ENCODE measurements around the gene ZIC2. TPM values are rescaled to one million over a fixed set of nuclear protein-coding genes. Genes with fewer than 3 reads are reported as not detected.

The ZIC2 gene
- total RNA-seq, 1 donor from 2014 or later = 129 TPM

GRCh38 chr13:99988529-99989275 is 7.1 kb downstream of the ZIC2 start:
- peaks cover 17% of the 10 kb centered on the region for H3K4me1 Mint-ChIP-seq (ENCODE audit: unreplicated experiment)
- H3K9me3 Mint-ChIP-seq = no peaks in the 10 kb centered on the region
- DNase-seq (ENCODE audit: extremely low spot score, unreplicated experiment) = no peak
- H3K36me3 Mint-ChIP-seq = peaks cover 20% of the 10 kb centered on the region
- TF ChIP-seq CTCF (conservative IDR thresholded peaks at IDR 0.05) = peak; percentile 18
- peak overlapping the region; percentile 83 for H3K4me3 Mint-ChIP-seq
- H3K27ac Mint-ChIP-seq = peak overlapping the region; percentile 66
- peaks cover 94% of the 10 kb centered on the region for H3K27me3 Mint-ChIP-seq

GRCh38 chr13:99989276-99990125 is 7.9 kb downstream of the ZIC2 start:
- Mint-ChIP-seq H3K9me3 (no peaks in the 10 kb centered on the region), H3K4me1 (ENCODE audit: unreplicated experiment) (peaks cover 15% of the 10 kb centered on the region), H3K36me3 (peaks cover 12% of the 10 kb centered on the region), H3K4me3 (peak overlapping the region; percentile 83), H3K27ac (peak overlapping the region; percentile 66), H3K27me3 (peaks cover 94% of the 10 kb centered on the region)
- DNase-seq (ENCODE audit: extremely low spot score, unreplicated experiment) = no peak
- TF ChIP-seq CTCF (conservative IDR thresholded peaks at IDR 0.05) = no peak

DNA sequence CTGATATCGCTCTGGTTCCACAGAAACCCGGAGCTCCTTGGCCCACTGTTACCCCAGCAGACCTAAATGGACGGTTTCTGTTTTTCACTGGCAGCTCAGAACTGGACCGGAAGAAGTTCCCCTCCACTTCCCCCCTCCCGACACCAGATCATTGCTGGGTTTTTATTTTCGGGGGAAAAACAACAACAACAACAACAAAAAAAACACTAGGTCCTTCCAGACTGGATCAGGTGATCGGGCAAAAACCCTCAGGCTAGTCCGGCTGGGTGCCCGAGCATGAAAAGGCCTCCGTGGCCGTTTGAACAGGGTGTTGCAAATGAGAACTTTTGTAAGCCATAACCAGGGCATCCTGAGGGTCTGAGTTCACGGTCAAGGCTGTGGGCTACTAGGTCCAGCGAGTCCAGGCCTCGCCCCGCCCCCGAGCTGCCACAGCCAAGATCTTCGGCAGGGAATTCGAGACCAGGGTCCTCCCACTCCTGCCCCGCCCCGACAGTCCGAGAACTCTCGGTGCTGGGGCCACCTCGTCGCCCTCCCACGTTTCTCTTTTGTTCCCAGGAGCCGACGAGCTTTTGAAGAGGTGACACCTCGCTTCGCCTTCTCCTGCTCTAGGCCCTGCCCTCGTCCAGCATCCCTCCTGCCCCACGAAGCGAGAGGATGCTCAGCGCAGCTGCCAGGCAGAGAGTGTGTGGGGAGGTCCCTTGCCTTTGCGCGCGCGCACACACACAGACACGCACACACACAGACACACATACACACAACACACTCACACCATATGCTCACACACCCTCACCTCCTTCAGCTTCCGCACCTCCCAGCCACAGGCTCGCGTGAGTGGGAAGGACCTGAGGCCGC is 8.8 kb downstream of the ZIC2 start:
- Mint-ChIP-seq H3K27ac (peak overlapping the region; percentile 58), H3K4me1 (ENCODE audit: unreplicated experiment) (peaks cover 13% of the 10 kb centered on the region), H3K36me3 (peaks cover 11% of the 10 kb centered on the region), H3K9me3 (no peaks in the 10 kb centered on the region), H3K4me3 (peak overlapping the region; percentile 76), H3K27me3 (peaks cover 98% of the 10 kb centered on the region)
- DNase-seq (ENCODE audit: extremely low spot score, unreplicated experiment) = peak; percentile 73
- TF ChIP-seq CTCF (conservative IDR thresholded peaks at IDR 0.05) = no peak

DNA sequence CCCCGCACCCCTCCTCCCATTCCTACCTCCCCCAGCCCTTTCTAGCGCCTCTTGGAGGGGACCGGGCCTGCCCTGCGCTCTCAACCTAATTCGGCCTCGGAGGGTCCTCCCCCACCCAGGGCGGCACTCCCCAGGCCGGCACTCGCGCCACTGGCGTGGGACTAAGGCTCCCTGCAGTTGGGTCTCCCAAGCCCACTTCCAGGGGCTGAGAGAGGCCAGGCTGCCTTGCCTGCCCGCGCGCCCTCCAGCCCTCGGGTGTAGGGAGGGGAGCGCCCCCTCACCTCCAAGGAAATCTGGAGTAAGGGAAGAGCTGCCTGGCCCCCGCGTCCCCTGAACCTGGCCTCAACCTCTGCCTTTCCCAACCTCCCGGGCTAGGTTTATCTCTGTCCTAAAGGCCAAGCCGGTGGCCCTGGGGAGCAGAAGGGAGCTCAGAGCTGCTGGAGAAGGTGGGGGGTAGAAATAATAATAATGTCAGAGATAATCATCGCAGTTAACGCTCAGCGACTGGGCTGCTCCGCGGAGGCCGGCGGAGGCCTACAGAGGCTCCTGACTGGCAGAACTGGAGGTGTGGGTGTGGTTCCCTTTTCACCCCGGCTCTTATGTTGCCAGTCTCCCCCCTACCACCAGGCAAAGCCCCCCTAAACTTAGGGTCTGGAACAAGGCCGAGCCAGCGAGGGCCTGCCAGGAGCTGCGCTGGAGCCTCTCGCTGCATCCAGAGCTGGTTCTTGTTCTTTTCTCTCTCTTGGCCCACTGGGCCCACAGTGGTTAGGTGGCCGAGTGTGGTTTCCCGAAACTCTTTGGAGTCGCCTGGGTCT is 9.6 kb downstream of the ZIC2 start:
- Mint-ChIP-seq H3K27ac (peak overlapping the region; percentile 78), H3K27me3 (peaks cover 99% of the 10 kb centered on the region), H3K9me3 (no peaks in the 10 kb centered on the region), H3K36me3 (peaks cover 6% of the 10 kb centered on the region), H3K4me3 (peak overlapping the region; percentile 60), H3K4me1 (ENCODE audit: unreplicated experiment) (peaks cover 13% of the 10 kb centered on the region)
- peak; percentile 74 for DNase-seq (ENCODE audit: extremely low spot score, unreplicated experiment)
- TF ChIP-seq CTCF (conservative IDR thresholded peaks at IDR 0.05) = no peak
